B cell (primary cell): ENCODE results near the gene SCN1B. TPM values are rescaled to one million over a fixed set of nuclear protein-coding genes. Genes with fewer than 3 reads are reported as not detected.

Source experiments
- ATAC-seq: fragments of 200-7000 bp; cut with Tn5 transposase; one replicate; pipeline ENCODE4 v1.10.0; 2021; ENCODE audit warnings: low read depth, mild to moderate bottlenecking, moderate number of reproducible peaks, moderate library complexity
- CTCF ChIA-PET: fragments of 350-600 bp; sonication (Branson Sonifier 250); formaldehyde crosslinking; loops from one replicate; lab custom pipeline; 2021; ENCODE audit warnings: antibody characterized with exemption, inconsistent platforms; lab: Charles Lee
- POLR2A ChIA-PET: fragments of 350-600 bp; sonication (Branson Sonifier 250); formaldehyde crosslinking; loops from one replicate; lab custom pipeline; 2021; ENCODE audit warnings: antibody characterized with exemption; lab: Charles Lee
- DNase-seq: peaks from one replicate; pipeline ENCODE4 v3.0.0; 2013
- H2AFZ ChIP-seq: 2 replicates; pipeline ENCODE4 v1.6.1; 2012; ENCODE audit warnings: mild to moderate bottlenecking, low read depth, low read length; ENCODE audit not compliant: insufficient read depth, poor library complexity, severe bottlenecking
- H3K27ac ChIP-seq, 2 donors: 1 replicate in 1 of 2; 2 replicates in 1 of 2; pipeline ENCODE4 v1.5.1; 2012 to 2013; ENCODE audit warnings: low read length in 2 of 2, mild to moderate bottlenecking in 2 of 2, moderate library complexity in 1 of 2
- H3K27me3 ChIP-seq, 4 experiments: fragments of 200-600 bp in 1 of 4; sonication (generic) in 1 of 4; replicated peaks in 1 of 4; 1 replicate in 2 of 4; 2 replicates in 2 of 4; pipeline versions ENCODE4 v1.6.1 to v1.7.0; 2013 to 2016; ENCODE audit warnings: low read length in 3 of 4, mild to moderate bottlenecking in 2 of 4, mixed read lengths in 1 of 4, moderate library complexity in 1 of 4; ENCODE audit not compliant: insufficient read depth in 4 of 4, control insufficient read depth in 3 of 4; ENCODE audit errors: control extremely low read depth in 1 of 4
- H3K36me3 ChIP-seq, 2 experiments: replicated peaks in 1 of 2; 1 replicate in 1 of 2; 2 replicates in 1 of 2; pipeline versions ENCODE4 v1.6.1 to v1.7.1; 2013; ENCODE audit warnings: low read length in 1 of 2; ENCODE audit not compliant: insufficient read depth in 2 of 2, control insufficient read depth in 1 of 2; ENCODE audit errors: control extremely low read depth in 1 of 2, extremely low read depth in 1 of 2
- H3K4me1 ChIP-seq, 2 donors: fragments of 200-600 bp in 1 of 2; sonication (generic) in 1 of 2; 1 replicate in 1 of 2; 2 replicates in 1 of 2; pipeline versions ENCODE4 v1.5.1 to v1.6.1; 2013 to 2017; ENCODE audit warnings: low read length in 2 of 2; ENCODE audit not compliant: control insufficient read depth in 2 of 2, insufficient read depth in 2 of 2
- H3K4me2 ChIP-seq: replicated peaks from 2 replicates; pipeline ENCODE3; 2012; ENCODE audit warnings: mild to moderate bottlenecking, low read depth, low read length; ENCODE audit not compliant: poor library complexity, severe bottlenecking
- H3K4me3 ChIP-seq, 5 experiments: fragments of 200-600 bp in 1 of 5; sonication (generic) in 1 of 5; 1 replicate in 3 of 5; 2 replicates in 2 of 5; pipeline versions ENCODE4 v1.5.1 to v1.7.0; 2011 to 2016; ENCODE audit warnings: low read length in 4 of 5, mild to moderate bottlenecking in 4 of 5, low read depth in 2 of 5, control low read depth in 1 of 5, moderate library complexity in 1 of 5; ENCODE audit not compliant: insufficient read depth in 1 of 5; ENCODE audit errors: control extremely low read depth in 1 of 5, extremely low read depth in 1 of 5
- H3K79me2 ChIP-seq: fragments of 200-600 bp; sonication (generic); one replicate; pipeline ENCODE4 v1.6.0; 2016; ENCODE audit warnings: low read length; ENCODE audit not compliant: control insufficient read depth, insufficient read depth
- H3K9ac ChIP-seq: fragments of 200-600 bp; sonication (generic); 2 replicates; pipeline ENCODE4 v1.6.1; 2017; ENCODE audit warnings: mild to moderate bottlenecking, low read length, moderate library complexity
- H3K9me3 ChIP-seq, 3 donors: one replicate each; pipeline versions ENCODE4 v1.6.1 to v1.7.1; 2013; ENCODE audit warnings: low read length in 2 of 3; ENCODE audit not compliant: control insufficient read depth in 2 of 3, insufficient read depth in 1 of 3; ENCODE audit errors: control extremely low read depth in 1 of 3
- H4K20me1 ChIP-seq: 2 replicates; pipeline ENCODE4 v1.6.0; 2012; ENCODE audit warnings: mild to moderate bottlenecking, low read length; ENCODE audit not compliant: insufficient read depth, control insufficient read depth, poor library complexity, severe bottlenecking
- H3K27ac Mint-ChIP-seq: one replicate; pipeline ENCODE4 v1.8.0; 2021; ENCODE audit warnings: mixed read lengths
- H3K27me3 Mint-ChIP-seq: one replicate; pipeline ENCODE4 v1.8.0; 2021; ENCODE audit warnings: mixed read lengths
- H3K4me1 Mint-ChIP-seq: one replicate; pipeline ENCODE4 v1.8.0; 2021; ENCODE audit warnings: mixed read lengths
- H3K4me3 Mint-ChIP-seq: one replicate; pipeline ENCODE4 v1.8.0; 2021; ENCODE audit warnings: mixed read lengths
- H3K9me3 Mint-ChIP-seq: one replicate; pipeline ENCODE4 v1.8.0; 2022; ENCODE audit warnings: mixed read lengths; ENCODE audit not compliant: insufficient read depth
- EZH2 ChIP-seq: IDR thresholded peaks from 2 replicates; pipeline ENCODE4 v1.6.1; 2012; ENCODE audit warnings: borderline replicate concordance, low read depth, mild to moderate bottlenecking, moderate library complexity, low read length; ENCODE audit not compliant: insufficient read depth, poor library complexity, severe bottlenecking
- WGBS: methylation state at CpG from one replicate; pipeline ENCODE4 v1.1.5; 2013; ENCODE audit warnings: missing lambda C conversion rate; ENCODE audit not compliant: insufficient coverage; 5-methylcytosine and 5-hydroxymethylcytosine counted together
- intact Hi-C: fragments of 100-400 bp; cut with micrococcal nuclease; formaldehyde crosslinking; loops from one replicate; pipeline ENCODE4 v1.10.0; 2022
- polyA plus RNA-seq: library from polyadenylated mRNA; depleted of rRNA; stranded (reverse); fragments of >200 nt; gene quantifications from 2 replicates; pipeline ENCODE4 v1.2.3, GENCODE V29; 2012
- total RNA-seq, 2 donors: library from RNA; stranded (reverse); fragments of 120-200 nt in 1 of 2; gene quantifications; 1 replicate in 1 of 2; 2 replicates in 1 of 2; pipeline versions ENCODE4 v1.2.3 to v1.2.4, GENCODE V29; 2013 to 2022
- TF ChIP-seq, protein P1 (sequence below): fragments of 200-600 bp; IDR thresholded peaks from one replicate; pipeline ENCODE4 v1.8.0; 2022; ENCODE audit warnings: antibody characterized with exemption, mild to moderate bottlenecking

The SCN1B gene
- total and polyA plus RNA-seq, 2 donors (not counting 1 experiment from before 2014, with no cell fraction given), result 0.52 to 0.72 TPM

DNA sequence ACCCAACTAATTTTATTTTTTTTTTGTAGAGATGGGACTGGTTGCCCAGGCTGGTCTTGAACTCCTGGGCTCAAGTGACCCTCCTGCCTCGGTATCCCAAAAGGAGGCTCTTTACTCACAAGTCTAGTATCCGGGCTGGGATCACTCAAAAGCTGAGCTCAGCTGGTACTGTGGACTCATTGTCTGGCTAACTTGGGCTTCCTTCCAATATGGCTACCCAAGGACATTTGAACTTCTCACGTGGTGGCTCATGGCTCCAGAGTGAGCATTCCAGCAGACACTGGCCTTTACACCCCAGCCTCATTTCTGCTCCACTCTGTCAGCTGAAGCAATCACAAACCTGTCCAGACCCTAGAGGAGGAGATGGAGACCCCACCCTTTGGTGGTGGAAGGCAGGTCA lies 40.2 kb downstream of the SCN1B start:
- H2AFZ ChIP-seq, result no peak overlapping the region
- TF ChIP-seq EZH2, result no peak
- TF ChIP-seq, protein P1, sequence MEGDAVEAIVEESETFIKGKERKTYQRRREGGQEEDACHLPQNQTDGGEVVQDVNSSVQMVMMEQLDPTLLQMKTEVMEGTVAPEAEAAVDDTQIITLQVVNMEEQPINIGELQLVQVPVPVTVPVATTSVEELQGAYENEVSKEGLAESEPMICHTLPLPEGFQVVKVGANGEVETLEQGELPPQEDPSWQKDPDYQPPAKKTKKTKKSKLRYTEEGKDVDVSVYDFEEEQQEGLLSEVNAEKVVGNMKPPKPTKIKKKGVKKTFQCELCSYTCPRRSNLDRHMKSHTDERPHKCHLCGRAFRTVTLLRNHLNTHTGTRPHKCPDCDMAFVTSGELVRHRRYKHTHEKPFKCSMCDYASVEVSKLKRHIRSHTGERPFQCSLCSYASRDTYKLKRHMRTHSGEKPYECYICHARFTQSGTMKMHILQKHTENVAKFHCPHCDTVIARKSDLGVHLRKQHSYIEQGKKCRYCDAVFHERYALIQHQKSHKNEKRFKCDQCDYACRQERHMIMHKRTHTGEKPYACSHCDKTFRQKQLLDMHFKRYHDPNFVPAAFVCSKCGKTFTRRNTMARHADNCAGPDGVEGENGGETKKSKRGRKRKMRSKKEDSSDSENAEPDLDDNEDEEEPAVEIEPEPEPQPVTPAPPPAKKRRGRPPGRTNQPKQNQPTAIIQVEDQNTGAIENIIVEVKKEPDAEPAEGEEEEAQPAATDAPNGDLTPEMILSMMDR, result no peak
- H3K27me3 Mint-ChIP-seq, result no peaks in the 10 kb centered on the region
- H3K9ac ChIP-seq, result no peak overlapping the region
- intact Hi-C loops, result no loop called here
- peak overlapping the region; percentile 20 for H3K27ac Mint-ChIP-seq
- ChIA-PET POLR2A (no interaction called here), CTCF (interaction anchor here (0.6 to 2.8 kb wide), 13 partner anchors 10 to 876 kb away, joined by 3 to 27 read pairs (median 5); partner anchors contain the start of gene LGI4)
- H3K9me3 Mint-ChIP-seq, result no peaks in the 10 kb centered on the region
- H3K4me3 ChIP-seq, result no peak overlapping the region
- WGBS, result 97% methylated on average over 3 of the region's 3 CpGs
- H3K9me3 ChIP-seq, result peaks cover 0 to 18% (median 10%) of the 10 kb centered on the region in 3 donors
- no peaks in the 10 kb centered on the region for H3K36me3 ChIP-seq
- H3K4me1 Mint-ChIP-seq, result peaks cover 40% of the 10 kb centered on the region
- H3K27ac ChIP-seq, result no peak overlapping the region
- ATAC-seq (no peak), DNase-seq (no peak)
- no peak overlapping the region for H3K4me2 ChIP-seq
- no peaks in the 10 kb centered on the region for H3K79me2 ChIP-seq
- no peaks in the 10 kb centered on the region for H4K20me1 ChIP-seq
- peaks cover 25 to 42% of the 10 kb centered on the region in 2 donors for H3K4me1 ChIP-seq
- no peaks in the 10 kb centered on the region for H3K27me3 ChIP-seq
- H3K4me3 Mint-ChIP-seq, result no peak overlapping the region

DNA sequence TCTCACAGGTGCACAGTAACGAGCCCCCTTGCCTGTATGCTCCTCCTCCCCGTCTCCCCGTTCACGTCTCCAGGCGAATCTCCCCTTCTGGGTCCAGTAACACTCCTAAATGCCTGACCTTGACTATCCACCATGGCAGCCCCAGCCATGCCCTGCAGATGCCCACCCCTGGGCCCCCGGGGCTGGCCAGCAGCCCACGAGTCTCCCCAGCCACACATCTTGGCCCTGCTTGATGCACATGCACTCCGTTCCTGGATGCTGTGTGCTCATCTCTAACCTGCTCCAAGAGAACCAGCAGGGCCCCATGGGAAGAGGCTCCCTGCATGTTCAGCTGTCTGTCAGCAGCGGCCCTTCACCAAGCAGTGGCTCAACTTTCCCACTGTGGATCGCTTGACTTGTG lies 43.2 kb downstream of the SCN1B start:
- Mint-ChIP-seq H3K27me3 (peaks cover 5% of the 10 kb centered on the region), H3K9me3 (no peaks in the 10 kb centered on the region), H3K4me1 (peaks cover 38% of the 10 kb centered on the region), H3K27ac (peak overlapping the region; percentile 41), H3K4me3 (no peak overlapping the region)
- H3K36me3 ChIP-seq, result no peaks in the 10 kb centered on the region
- no peak overlapping the region for H2AFZ ChIP-seq
- CTCF ChIA-PET, result no interaction called here
- TF ChIP-seq EZH2, result no peak
- TF ChIP-seq, protein P1, result no peak
- ATAC-seq (no peak), DNase-seq (no peak)
- POLR2A ChIA-PET, result no interaction called here
- 89% methylated on average over 10 of the region's 10 CpGs for WGBS
- no peaks in the 10 kb centered on the region for H3K79me2 ChIP-seq
- no peak overlapping the region for H3K27ac ChIP-seq
- no peaks in the 10 kb centered on the region for H3K27me3 ChIP-seq
- H3K9me3 ChIP-seq, result peaks cover 0 to 8% (median 7%) of the 10 kb centered on the region in 3 donors
- H3K9ac ChIP-seq, result no peak overlapping the region
- H3K4me1 ChIP-seq, result peaks cover 32 to 45% of the 10 kb centered on the region in 2 donors
- no peak overlapping the region for H3K4me3 ChIP-seq
- intact Hi-C loops, result no loop called here
- H4K20me1 ChIP-seq, result no peaks in the 10 kb centered on the region
- H3K4me2 ChIP-seq, result no peak overlapping the region
